ENCODE results near the gene SNX19.

GRCh38 chr11:130866831-130867230, 49.4 kb downstream of the SNX19 start:
- TF ChIP-seq CTCF (IDR thresholded peaks at IDR 0.05) (no peak), POLR2AphosphoS5 (IDR thresholded peaks at IDR 0.05) (no peak)
